ENCODE measurements around the gene SGMS1.
"Not testable (repeated sequence)": the region's sequence is repeated elsewhere in the genome, so short reads cannot be mapped to it uniquely, and the experiment has no call there.

The SGMS1 gene

DNA sequence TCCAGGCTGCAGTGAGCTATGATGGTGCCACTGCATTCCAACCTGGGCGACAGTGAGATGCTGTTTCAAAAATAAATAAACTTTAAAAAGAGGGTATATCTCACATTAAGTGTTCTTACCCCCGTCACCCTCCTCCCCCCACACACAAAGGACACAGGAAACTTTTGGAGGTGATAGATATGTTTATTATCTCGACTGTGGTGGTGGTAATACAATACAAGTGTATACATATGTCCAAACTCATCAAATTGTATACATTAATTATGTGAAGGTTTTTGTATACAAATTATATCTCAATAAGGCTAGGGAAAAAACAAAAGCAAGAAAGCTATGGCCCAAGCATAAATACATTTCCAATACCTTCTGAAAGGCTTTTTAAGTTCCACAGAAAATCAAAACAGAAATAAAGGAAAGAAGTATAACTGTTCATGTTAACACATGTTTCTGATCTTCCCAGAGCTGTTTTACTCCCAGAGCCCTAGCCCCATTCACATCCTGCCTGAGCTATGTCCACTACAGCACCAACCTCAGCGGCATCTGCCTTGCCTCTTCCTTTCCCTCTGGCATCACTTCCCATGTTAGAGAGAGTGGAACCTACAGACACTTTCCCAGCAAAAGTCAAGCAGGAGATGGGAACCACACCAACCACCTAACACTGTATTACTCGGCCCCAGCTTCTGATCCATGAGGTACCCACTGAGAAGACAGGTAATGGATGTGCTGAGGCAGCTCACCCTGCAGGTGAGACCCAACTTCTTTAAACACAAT lies 48.1 kb downstream of the SGMS1 start:
- H3K27ac ChIP-seq, result no peak overlapping the region
- no peak for TF ChIP-seq ZFX (IDR thresholded peaks at IDR 0.05; ENCODE audit: borderline replicate concordance)
- TF ChIP-seq, protein P1, sequence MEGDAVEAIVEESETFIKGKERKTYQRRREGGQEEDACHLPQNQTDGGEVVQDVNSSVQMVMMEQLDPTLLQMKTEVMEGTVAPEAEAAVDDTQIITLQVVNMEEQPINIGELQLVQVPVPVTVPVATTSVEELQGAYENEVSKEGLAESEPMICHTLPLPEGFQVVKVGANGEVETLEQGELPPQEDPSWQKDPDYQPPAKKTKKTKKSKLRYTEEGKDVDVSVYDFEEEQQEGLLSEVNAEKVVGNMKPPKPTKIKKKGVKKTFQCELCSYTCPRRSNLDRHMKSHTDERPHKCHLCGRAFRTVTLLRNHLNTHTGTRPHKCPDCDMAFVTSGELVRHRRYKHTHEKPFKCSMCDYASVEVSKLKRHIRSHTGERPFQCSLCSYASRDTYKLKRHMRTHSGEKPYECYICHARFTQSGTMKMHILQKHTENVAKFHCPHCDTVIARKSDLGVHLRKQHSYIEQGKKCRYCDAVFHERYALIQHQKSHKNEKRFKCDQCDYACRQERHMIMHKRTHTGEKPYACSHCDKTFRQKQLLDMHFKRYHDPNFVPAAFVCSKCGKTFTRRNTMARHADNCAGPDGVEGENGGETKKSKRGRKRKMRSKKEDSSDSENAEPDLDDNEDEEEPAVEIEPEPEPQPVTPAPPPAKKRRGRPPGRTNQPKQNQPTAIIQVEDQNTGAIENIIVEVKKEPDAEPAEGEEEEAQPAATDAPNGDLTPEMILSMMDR (IDR thresholded peaks at IDR 0.05), result no peak

- TF ChIP-seq ZFX (IDR thresholded peaks at IDR 0.05; ENCODE audit: borderline replicate concordance), result no peak
- TF ChIP-seq, protein P1 (IDR thresholded peaks at IDR 0.05), result no peak
- H3K27ac ChIP-seq, result no peak overlapping the region
Observed at GRCh38 chr10:50574931-50575330, 48.8 kb downstream of the SGMS1 start.

GRCh38 chr10:50574305-50574704 lies 49.5 kb downstream of the SGMS1 start:
- no peak overlapping the region for H3K27ac ChIP-seq
- TF ChIP-seq, protein P1 (IDR thresholded peaks at IDR 0.05), result peak; percentile 20
- no peak for TF ChIP-seq ZFX (IDR thresholded peaks at IDR 0.05; ENCODE audit: borderline replicate concordance)

DNA sequence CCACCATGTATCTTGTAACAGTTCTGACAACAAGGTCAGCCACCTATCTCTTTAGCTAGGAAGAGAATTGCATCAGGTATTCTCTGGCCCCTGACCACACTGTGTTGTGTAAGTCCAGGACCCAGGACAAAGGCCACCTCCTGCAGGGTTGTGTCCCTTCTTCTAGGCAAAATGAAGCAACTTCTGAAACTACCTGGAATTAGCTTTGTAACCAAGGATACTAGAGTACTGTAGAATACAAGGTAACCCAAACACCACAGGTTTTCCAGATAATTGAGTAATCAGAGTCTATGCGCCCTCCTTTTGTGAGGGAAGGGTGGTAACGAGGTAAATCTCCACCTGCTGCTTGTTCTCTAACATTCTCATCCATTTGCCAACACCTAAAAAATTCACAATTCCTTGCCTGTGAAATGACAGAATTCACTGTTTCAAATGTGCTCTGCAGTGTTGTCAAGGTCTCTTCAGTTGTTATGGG lies 51.7 kb downstream of the SGMS1 start:
- TF ChIP-seq ZFX (IDR thresholded peaks at IDR 0.05; ENCODE audit: borderline replicate concordance), result no peak
- TF ChIP-seq, protein P1 (IDR thresholded peaks at IDR 0.05), result no peak
- no peak overlapping the region; the same call in 1 of the 2 replicates for H3K27ac ChIP-seq

GRCh38 chr10:50568750-50569149 lies 55.0 kb downstream of the SGMS1 start:
- H3K27ac ChIP-seq, result not testable (repeated sequence)

DNA sequence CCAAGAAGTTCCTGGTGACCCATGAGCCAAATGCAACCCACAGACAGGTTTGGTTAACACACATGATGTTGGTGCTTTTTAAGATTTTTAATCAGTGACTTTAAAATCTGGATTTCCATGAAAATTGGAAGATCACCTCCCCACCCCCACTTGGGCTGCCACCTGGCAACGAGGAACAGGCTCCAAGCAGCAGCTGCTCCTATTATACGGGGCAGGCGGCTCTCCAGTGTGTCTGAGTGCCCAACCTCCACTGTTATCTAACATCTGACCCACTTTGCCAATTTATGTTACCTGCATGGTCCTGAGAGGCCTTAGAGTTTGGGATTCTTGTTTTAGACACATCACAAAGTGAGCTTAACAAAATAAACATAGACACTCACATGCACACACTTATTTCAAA lies 56.4 kb downstream of the SGMS1 start:
- TF ChIP-seq, protein P1 (IDR thresholded peaks at IDR 0.05), result no peak
- TF ChIP-seq ZFX (IDR thresholded peaks at IDR 0.05; ENCODE audit: borderline replicate concordance), result no peak
- H3K27ac ChIP-seq, result no peak overlapping the region

- TF ChIP-seq ZFX (IDR thresholded peaks at IDR 0.05; ENCODE audit: borderline replicate concordance), result no peak
- TF ChIP-seq, protein P1 (IDR thresholded peaks at IDR 0.05), result no peak
- H3K27ac ChIP-seq, result 0 out of 2 replicates have a peak overlapping the region, but pooled peaks have one; percentile 2
Observed at GRCh38 chr10:50566150-50566549, 57.6 kb downstream of the SGMS1 start.
